GM21825 (cell line): ENCODE data around the gene LIPK.
"Not testable (repeated sequence)": the region's sequence is repeated elsewhere in the genome, so short reads cannot be mapped to it uniquely, and the experiment has no call there.

ENCODE experiments used
- ATAC-seq: cut with Tn5 transposase; IDR thresholded peaks from one replicate; pipeline ENCODE4 v1.9.1; 2021; ENCODE audit warnings: mild to moderate bottlenecking, moderate library complexity; ENCODE audit not compliant: unreplicated experiment

Gene LIPK

GRCh38 chr10:88709361-88709760 is 3.3 kb downstream of the LIPK start:
- ATAC-seq: not testable (repeated sequence)

- ATAC-seq: no peak
These were observed 9.5 kb downstream of the LIPK start for GRCh38 chr10:88715517-88715916.

GRCh38 chr10:88721392-88721791 is 15.3 kb downstream of the LIPK start:
- no peak for ATAC-seq

GRCh38 chr10:88725798-88726197 is 19.7 kb downstream of the LIPK start:
- peak; percentile 63 for ATAC-seq

- ATAC-seq: no peak
These were observed 22.2 kb downstream of the LIPK start for GRCh38 chr10:88728107-88728763.

GRCh38 chr10:88730864-88731263 is 24.8 kb downstream of the LIPK start:
- ATAC-seq: no peak

GRCh38 chr10:88731296-88731695 is 25.2 kb downstream of the LIPK start:
- no peak for ATAC-seq

GRCh38 chr10:88733215-88733614 is 27.2 kb downstream of the LIPK start:
- ATAC-seq: peak; percentile 60

- ATAC-seq: no peak
These were observed 29.6 kb downstream of the LIPK start for GRCh38 chr10:88735661-88736060.

GRCh38 chr10:88741921-88742320 is 35.9 kb downstream of the LIPK start:
- ATAC-seq: not testable (repeated sequence)

GRCh38 chr10:88742448-88742847 is 36.4 kb downstream of the LIPK start:
- ATAC-seq: no peak

- ATAC-seq: no peak
These were observed 38.0 kb downstream of the LIPK start for GRCh38 chr10:88744002-88744401.

- no peak for ATAC-seq
These were observed 39.6 kb downstream of the LIPK start for GRCh38 chr10:88745633-88746032.

- no peak for ATAC-seq
These were observed 48.2 kb downstream of the LIPK start for GRCh38 chr10:88754287-88754686.

- peak; percentile 83 for ATAC-seq
These were observed 49.7 kb downstream of the LIPK start for GRCh38 chr10:88755753-88756152.

GRCh38 chr10:88756660-88757059 is 50.6 kb downstream of the LIPK start:
- ATAC-seq: no peak

- no peak for ATAC-seq
These were observed 53.5 kb downstream of the LIPK start, which contains the start of gene LIPN for GRCh38 chr10:88759366-88760101. Gene LIPN, plus strand, starts transcription at chr10:88760020. Its CDS starts 1,386 bp downstream, at chr10:88761406.

GRCh38 chr10:88762906-88763305 is 56.9 kb downstream of the LIPK start:
- ATAC-seq: no peak

- ATAC-seq: no peak
These were observed 57.4 kb downstream of the LIPK start for GRCh38 chr10:88763441-88763840.

GRCh38 chr10:88764110-88764509 is 58.1 kb downstream of the LIPK start:
- no peak for ATAC-seq

GRCh38 chr10:88765816-88766215 is 59.8 kb downstream of the LIPK start:
- ATAC-seq: no peak

GRCh38 chr10:88769384-88769783 is 63.3 kb downstream of the LIPK start:
- ATAC-seq: no peak
